Neuron (in vitro differentiated cells): ENCODE data around the gene ACACA.
A peak's percentile ranks its signal among the peaks of the same experiment; 100 is the strongest.

Experiments
- H2AFZ ChIP-seq: one replicate; pipeline ENCODE4 v1.6.1; 2013; ENCODE audit warnings: low read depth, mild to moderate bottlenecking, inconsistent platforms, low read length, moderate library complexity
- H3K27me3 ChIP-seq: one replicate; pipeline ENCODE4 v1.6.1; 2013; ENCODE audit warnings: low read length; ENCODE audit not compliant: insufficient read depth
- H3K36me3 ChIP-seq: one replicate; pipeline ENCODE4 v1.6.1; 2013; ENCODE audit warnings: low read length; ENCODE audit not compliant: insufficient read depth
- H3K4me1 ChIP-seq: one replicate; pipeline ENCODE4 v1.6.1; 2013; ENCODE audit warnings: low read length; ENCODE audit not compliant: insufficient read depth
- H3K4me3 ChIP-seq: 2 replicates; pipeline ENCODE4 v1.5.1; 2013; ENCODE audit warnings: mild to moderate bottlenecking, low read length, moderate library complexity
- H3K9me3 ChIP-seq: one replicate; pipeline ENCODE4 v1.6.1; 2013; ENCODE audit warnings: low read length

The ACACA gene

DNA sequence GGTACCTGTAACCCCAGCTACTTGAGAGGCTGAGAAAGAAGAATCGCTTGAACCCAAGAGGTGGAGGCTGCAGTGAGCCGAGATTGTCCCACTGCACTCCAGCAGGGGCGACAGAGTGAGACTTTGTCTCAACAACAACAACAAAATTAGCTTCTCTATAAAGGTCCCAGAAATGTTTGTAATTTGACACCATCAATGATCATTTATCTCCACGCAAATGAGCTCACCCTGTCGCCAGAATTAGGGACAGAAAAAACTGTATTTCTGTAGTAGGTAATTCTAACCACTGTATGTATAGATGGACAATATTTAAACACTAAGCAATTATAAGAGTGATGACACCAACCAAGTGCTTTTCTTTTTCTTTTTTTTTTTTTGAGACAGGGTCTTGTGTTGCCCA lies 20.2 kb downstream of the ACACA start:
- Histone ChIP-seq H3K27me3 (no peaks in the 10 kb centered on the region), H2AFZ (no peak overlapping the region), H3K4me1 (no peaks in the 10 kb centered on the region), H3K9me3 (no peaks in the 10 kb centered on the region), H3K4me3 (no peak overlapping the region), H3K36me3 (no peaks in the 10 kb centered on the region)

- Histone ChIP-seq H3K4me1 (no peaks in the 10 kb centered on the region), H3K36me3 (no peaks in the 10 kb centered on the region), H3K4me3 (no peak overlapping the region), H3K27me3 (no peaks in the 10 kb centered on the region), H3K9me3 (no peaks in the 10 kb centered on the region), H2AFZ (no peak overlapping the region)
These were observed 21.1 kb downstream of the ACACA start for GRCh38 chr17:37385474-37385990.

DNA sequence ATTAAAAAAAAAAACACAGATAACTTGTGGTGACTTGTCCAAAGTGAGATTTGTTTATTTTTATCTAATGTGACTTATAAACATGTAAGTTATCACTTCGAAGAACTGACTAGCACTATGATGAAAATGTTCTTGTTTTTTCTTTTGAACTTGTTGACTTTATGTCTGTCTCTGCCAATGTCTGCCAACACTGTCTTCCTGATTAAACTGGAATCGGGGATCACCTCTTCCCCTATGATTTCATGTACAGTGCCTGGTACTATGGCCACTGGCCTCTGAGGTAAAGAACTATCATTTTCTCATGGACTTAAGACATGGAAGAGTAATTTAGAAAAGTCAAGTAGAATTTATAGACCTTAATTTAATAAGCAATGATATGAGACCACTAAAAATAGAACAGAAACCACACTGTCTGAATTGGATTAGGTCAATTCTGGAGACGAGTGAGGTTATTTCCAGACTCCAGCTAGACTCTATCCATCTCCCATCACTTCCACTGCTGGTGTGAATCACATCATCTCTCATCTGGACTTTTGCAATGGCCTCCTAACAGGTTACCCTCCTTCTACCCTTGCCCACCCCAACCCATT lies 22.0 kb downstream of the ACACA start:
- Histone ChIP-seq H3K36me3 (no peaks in the 10 kb centered on the region), H3K27me3 (no peaks in the 10 kb centered on the region), H3K4me1 (no peaks in the 10 kb centered on the region), H3K9me3 (no peaks in the 10 kb centered on the region), H2AFZ (no peak overlapping the region), H3K4me3 (no peak overlapping the region)

- H3K4me1 ChIP-seq, result no peaks in the 10 kb centered on the region
- no peaks in the 10 kb centered on the region for H3K36me3 ChIP-seq
- H3K27me3 ChIP-seq, result no peaks in the 10 kb centered on the region
- no peak overlapping the region for H2AFZ ChIP-seq
- H3K4me3 ChIP-seq, result no peak overlapping the region
- no peaks in the 10 kb centered on the region for H3K9me3 ChIP-seq
These were observed 24.6 kb downstream of the ACACA start for GRCh38 chr17:37382056-37382455.

DNA sequence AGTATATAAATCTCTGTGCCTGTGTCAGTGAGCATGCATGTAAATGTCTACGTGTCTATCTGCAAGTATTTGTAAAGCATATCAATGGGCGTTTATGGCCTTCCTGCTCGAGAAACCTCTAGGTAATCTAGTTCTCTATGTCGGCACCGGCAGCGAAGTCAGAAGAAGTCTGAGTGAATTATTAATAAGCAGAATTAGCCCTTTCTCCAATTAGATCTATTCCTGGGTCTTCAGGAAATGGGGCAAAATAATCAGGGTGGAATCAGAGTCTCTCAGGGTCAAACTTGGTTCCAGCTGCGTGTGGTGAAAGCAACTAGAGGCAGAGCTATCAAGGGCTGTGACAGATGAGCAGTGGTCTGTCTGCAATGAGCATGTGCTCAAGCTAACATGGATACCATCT lies 30.9 kb downstream of the ACACA start, which contains the start of gene C17orf78:
Gene C17orf78, plus strand, starts transcription at position 280 of the 400 bp plus-strand sequence. Its CDS starts 108 bp downstream, at position 388.
- Histone ChIP-seq H2AFZ (no peak within 1 kb of the TSS), H3K27me3 (no peaks in the 10 kb centered on the region), H3K4me3 (no peak within 1 kb of the TSS), H3K9me3 (no peaks in the 10 kb centered on the region), H3K36me3 (no peaks in the 10 kb centered on the region), H3K4me1 (no peaks in the 10 kb centered on the region)

DNA sequence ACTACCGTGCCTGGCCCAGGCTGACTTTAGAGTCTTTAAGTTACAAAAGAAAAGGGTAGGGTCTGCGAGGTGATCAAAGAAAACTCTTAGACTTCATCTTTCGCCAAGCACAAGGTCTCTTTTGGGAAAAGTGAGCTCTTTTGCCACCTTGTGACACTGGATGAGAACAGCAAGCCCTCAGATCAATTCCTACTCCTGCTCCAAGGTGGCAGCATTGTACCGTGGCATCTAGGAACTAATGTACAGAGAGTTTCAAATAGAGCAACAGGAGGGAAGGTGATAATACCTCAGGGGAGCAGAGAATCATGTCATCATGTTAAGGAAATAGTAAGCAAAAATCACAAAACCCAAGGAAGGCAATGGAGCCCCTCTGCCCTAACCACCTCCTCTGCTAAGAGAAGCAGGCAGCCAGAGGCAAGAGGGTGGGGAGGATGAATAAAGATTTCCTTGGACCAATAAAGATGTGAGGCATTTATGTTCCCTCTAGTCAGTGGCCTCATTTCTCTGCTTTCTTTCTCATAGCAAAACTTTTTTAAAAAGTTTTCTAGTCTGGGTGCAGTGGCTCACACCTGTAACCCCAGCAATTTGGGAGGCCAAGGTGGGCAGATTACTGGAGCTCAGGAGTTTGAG lies 33.0 kb downstream of the ACACA start:
- H3K27me3 ChIP-seq, result no peaks in the 10 kb centered on the region
- no peaks in the 10 kb centered on the region for H3K9me3 ChIP-seq
- H2AFZ ChIP-seq, result no peak overlapping the region
- no peak overlapping the region for H3K4me3 ChIP-seq
- H3K36me3 ChIP-seq, result no peaks in the 10 kb centered on the region
- H3K4me1 ChIP-seq, result no peaks in the 10 kb centered on the region

DNA sequence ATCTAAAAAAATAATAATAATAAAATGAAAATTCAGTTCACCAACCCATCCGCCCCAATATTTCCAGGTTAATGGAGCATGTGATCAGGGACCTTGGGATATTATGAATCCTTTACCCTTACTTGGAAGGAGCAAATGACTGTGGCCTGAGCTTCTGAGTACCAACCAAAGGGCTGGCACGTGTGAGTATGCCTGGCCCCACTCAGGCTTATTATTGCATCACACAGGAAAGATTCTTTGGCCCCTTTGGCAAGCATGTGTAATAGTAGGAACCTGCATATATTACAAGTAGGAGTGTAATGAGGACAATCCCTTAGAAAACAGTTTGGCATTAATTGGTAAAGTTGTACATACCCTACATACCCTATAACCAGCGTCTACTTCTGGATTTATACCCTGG lies 38.1 kb downstream of the ACACA start:
- H2AFZ ChIP-seq, result no peak overlapping the region

DNA sequence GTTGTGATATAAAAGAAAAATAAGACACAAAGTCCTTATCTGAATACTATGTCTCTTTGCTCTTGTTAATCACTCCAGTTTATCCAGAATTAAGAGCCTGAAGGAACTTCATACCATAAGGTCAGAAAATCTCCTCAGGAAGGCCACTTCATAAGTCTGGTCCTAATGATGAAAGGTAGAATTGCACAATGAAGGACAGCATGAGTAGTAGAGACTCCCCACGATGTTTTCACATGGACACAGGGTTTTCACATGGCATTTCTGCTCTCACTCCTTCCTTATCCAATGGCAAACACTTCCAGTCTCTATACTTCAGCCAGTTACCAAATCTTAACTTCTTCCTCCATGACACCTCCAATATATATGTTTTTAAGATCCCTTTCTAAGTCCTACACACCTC lies 41.0 kb downstream of the ACACA start:
- H3K9me3 ChIP-seq, result no peaks in the 10 kb centered on the region
- H3K4me1 ChIP-seq, result no peaks in the 10 kb centered on the region
- no peaks in the 10 kb centered on the region for H3K36me3 ChIP-seq
- no peak overlapping the region for H2AFZ ChIP-seq
- H3K4me3 ChIP-seq, result no peak overlapping the region
- no peaks in the 10 kb centered on the region for H3K27me3 ChIP-seq

More for the DNA sequence above, 38.1 kb downstream of the ACACA start:
- H3K4me3 ChIP-seq, result no peak overlapping the region
- no peaks in the 10 kb centered on the region for H3K4me1 ChIP-seq
- H3K36me3 ChIP-seq, result no peaks in the 10 kb centered on the region
- no peaks in the 10 kb centered on the region for H3K27me3 ChIP-seq
- H3K9me3 ChIP-seq, result no peaks in the 10 kb centered on the region

GRCh38 chr17:37361543-37361942 lies 45.1 kb downstream of the ACACA start:
- Histone ChIP-seq H3K36me3 (no peaks in the 10 kb centered on the region), H3K4me1 (peaks cover 21% of the 10 kb centered on the region), H3K27me3 (no peaks in the 10 kb centered on the region), H2AFZ (no peak overlapping the region), H3K9me3 (no peaks in the 10 kb centered on the region), H3K4me3 (no peak overlapping the region)

GRCh38 chr17:37360632-37361031 lies 46.0 kb downstream of the ACACA start:
- no peak overlapping the region for H3K4me3 ChIP-seq
- no peaks in the 10 kb centered on the region for H3K36me3 ChIP-seq
- H3K4me1 ChIP-seq, result peaks cover 21% of the 10 kb centered on the region
- H3K9me3 ChIP-seq, result no peaks in the 10 kb centered on the region
- no peaks in the 10 kb centered on the region for H3K27me3 ChIP-seq
- no peak overlapping the region for H2AFZ ChIP-seq

- Histone ChIP-seq H3K4me1 (peaks cover 21% of the 10 kb centered on the region), H3K9me3 (no peaks in the 10 kb centered on the region), H3K4me3 (peak overlapping the region; percentile 52)
These were observed 46.9 kb downstream of the ACACA start for GRCh38 chr17:37359682-37360188.

GRCh38 chr17:37358830-37359681 lies 47.6 kb downstream of the ACACA start:
- H3K36me3 ChIP-seq, result peaks cover 6% of the 10 kb centered on the region
- peak overlapping the region; percentile 74 for H2AFZ ChIP-seq
- H3K9me3 ChIP-seq, result no peaks in the 10 kb centered on the region
- H3K4me3 ChIP-seq, result peak overlapping the region; percentile 52
- H3K4me1 ChIP-seq, result peaks cover 21% of the 10 kb centered on the region
- no peaks in the 10 kb centered on the region for H3K27me3 ChIP-seq

More at GRCh38 chr17:37359682-37360188, 46.9 kb downstream of the ACACA start:
- Histone ChIP-seq H3K36me3 (no peaks in the 10 kb centered on the region), H3K27me3 (no peaks in the 10 kb centered on the region), H2AFZ (peak overlapping the region; percentile 74)
